ENCODE data around the gene ANKRD44.
A peak's percentile ranks its signal among the peaks of the same experiment; 100 is the strongest.
"Not testable (repeated sequence)": the region's sequence is repeated elsewhere in the genome, so short reads cannot be mapped to it uniquely, and the experiment has no call there.

Gene ANKRD44

GRCh38 chr2:197310271-197310985 lies at the start of gene ANKRD44:
ANKRD44 (minus strand) TSS chr2:197310780; CDS start chr2:197310604, 176 bp downstream.
- no peaks in the 10 kb centered on the region for H3K27me3 Mint-ChIP-seq
- peak within 1 kb of the TSS; percentile 96 for H3K4me3 Mint-ChIP-seq
- peak within 1 kb of the TSS; percentile 96 for H3K27ac Mint-ChIP-seq
- ATAC-seq (ENCODE audit: low read depth), result peak; percentile 79
- DNase-seq (ENCODE audit: low spot score in 2 of 2), result peak; percentile 84 to 86
- H3K9me3 Mint-ChIP-seq, result no peaks in the 10 kb centered on the region
- H3K4me1 Mint-ChIP-seq, result peaks cover 45% of the 10 kb centered on the region
- H3K36me3 Mint-ChIP-seq, result peaks cover 5% of the 10 kb centered on the region

GRCh38 chr2:197359859-197360258 lies 49.3 kb upstream of the ANKRD44 start:
- Mint-ChIP-seq H3K36me3 (no peaks in the 10 kb centered on the region), H3K27me3 (no peaks in the 10 kb centered on the region), H3K4me1 (peaks cover 5% of the 10 kb centered on the region), H3K4me3 (no peak overlapping the region), H3K27ac (no peak overlapping the region), H3K9me3 (no peaks in the 10 kb centered on the region)
- no peak for DNase-seq (ENCODE audit: low spot score in 2 of 2)
- peak; percentile 35 for ATAC-seq (ENCODE audit: low read depth)

- Mint-ChIP-seq H3K4me1 (peaks cover 5% of the 10 kb centered on the region), H3K36me3 (no peaks in the 10 kb centered on the region), H3K27me3 (no peaks in the 10 kb centered on the region), H3K27ac (no peak overlapping the region), H3K9me3 (no peaks in the 10 kb centered on the region), H3K4me3 (no peak overlapping the region)
- no peak for ATAC-seq (ENCODE audit: low read depth)
- no peak for DNase-seq (ENCODE audit: low spot score in 2 of 2)
These were observed 48.4 kb upstream of the ANKRD44 start for GRCh38 chr2:197358931-197359330.

DNA sequence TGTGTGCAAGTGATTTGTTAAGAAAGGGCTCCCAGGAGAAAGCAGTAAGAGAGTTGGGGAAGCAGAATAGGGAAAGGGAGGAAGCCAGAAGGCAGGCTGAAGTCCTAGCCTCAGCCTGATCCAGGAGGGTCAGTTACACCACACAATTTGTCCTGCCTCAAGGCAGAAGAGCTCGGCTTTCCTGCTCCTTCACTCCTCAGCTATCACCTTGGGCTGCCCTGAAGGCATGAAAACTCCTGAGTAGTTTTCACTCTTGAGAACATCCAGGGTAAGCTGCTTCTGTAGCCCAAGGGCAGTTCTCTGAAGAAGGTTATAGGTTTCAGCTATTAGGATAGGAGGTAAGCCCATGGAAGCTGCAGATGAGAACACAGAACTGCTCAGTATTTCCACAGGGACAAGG lies 47.4 kb upstream of the ANKRD44 start:
- Mint-ChIP-seq H3K4me1 (peaks cover 5% of the 10 kb centered on the region), H3K36me3 (no peaks in the 10 kb centered on the region), H3K27me3 (no peaks in the 10 kb centered on the region), H3K27ac (no peak overlapping the region), H3K9me3 (no peaks in the 10 kb centered on the region), H3K4me3 (no peak overlapping the region)
- DNase-seq (ENCODE audit: low spot score in 2 of 2) (no peak), ATAC-seq (ENCODE audit: low read depth) (no peak)

DNA sequence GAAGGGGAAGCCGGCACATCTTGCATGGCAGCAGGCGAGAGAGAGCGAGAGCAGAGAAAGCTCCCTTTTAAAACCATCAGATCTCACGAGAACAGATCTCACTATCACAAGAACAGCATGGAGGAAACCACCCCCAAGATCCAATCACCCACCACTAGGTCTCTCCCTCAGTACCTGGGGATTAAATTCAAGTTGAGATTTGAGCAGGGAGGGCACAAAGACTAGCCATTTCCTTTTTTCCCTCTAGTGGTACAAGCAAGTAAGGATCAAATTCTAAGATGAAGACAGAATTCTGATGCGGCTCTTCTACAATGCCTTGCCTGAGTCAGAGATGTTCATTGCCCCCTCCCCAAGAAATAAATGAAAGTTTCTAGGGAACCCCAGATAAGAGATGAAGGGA lies 45.6 kb upstream of the ANKRD44 start:
- peak; percentile 79 for ATAC-seq (ENCODE audit: low read depth)
- Mint-ChIP-seq H3K27ac (peak overlapping the region; percentile 80), H3K27me3 (no peaks in the 10 kb centered on the region)

DNA sequence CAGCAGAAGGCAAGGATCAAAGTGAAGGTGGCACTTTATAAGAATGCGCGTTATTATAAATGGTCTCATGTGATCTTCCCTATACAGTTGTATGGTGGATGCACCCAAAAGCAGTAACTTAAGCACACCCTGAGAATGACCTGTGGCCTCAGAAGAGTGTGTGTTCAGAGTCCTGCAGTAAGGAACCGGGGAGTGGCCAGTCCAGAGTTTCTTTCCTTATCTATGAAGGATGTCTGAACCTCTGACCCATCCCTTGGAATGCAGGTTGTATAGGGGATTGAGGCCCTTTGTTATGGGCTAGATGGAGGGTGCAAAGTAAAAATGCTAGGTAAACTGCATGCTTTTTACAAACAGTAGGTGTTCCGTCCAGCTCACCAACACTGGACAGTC lies 43.6 kb upstream of the ANKRD44 start:
- DNase-seq (ENCODE audit: low spot score in 2 of 2) (no peak), ATAC-seq (ENCODE audit: low read depth) (no peak)
- H3K4me3 Mint-ChIP-seq, result no peak overlapping the region
- no peaks in the 10 kb centered on the region for H3K27me3 Mint-ChIP-seq
- peaks cover 2% of the 10 kb centered on the region for H3K36me3 Mint-ChIP-seq
- H3K9me3 Mint-ChIP-seq, result no peaks in the 10 kb centered on the region
- H3K27ac Mint-ChIP-seq, result no peak overlapping the region
- peaks cover 5% of the 10 kb centered on the region for H3K4me1 Mint-ChIP-seq

More for the DNA sequence above, 45.6 kb upstream of the ANKRD44 start:
- DNase-seq (ENCODE audit: low spot score in 2 of 2), result peak in 1 of 2 donors; percentile 4
- peaks cover 5% of the 10 kb centered on the region for H3K4me1 Mint-ChIP-seq
- no peaks in the 10 kb centered on the region for H3K36me3 Mint-ChIP-seq
- H3K9me3 Mint-ChIP-seq, result no peaks in the 10 kb centered on the region
- H3K4me3 Mint-ChIP-seq, result peak overlapping the region; percentile 46

DNA sequence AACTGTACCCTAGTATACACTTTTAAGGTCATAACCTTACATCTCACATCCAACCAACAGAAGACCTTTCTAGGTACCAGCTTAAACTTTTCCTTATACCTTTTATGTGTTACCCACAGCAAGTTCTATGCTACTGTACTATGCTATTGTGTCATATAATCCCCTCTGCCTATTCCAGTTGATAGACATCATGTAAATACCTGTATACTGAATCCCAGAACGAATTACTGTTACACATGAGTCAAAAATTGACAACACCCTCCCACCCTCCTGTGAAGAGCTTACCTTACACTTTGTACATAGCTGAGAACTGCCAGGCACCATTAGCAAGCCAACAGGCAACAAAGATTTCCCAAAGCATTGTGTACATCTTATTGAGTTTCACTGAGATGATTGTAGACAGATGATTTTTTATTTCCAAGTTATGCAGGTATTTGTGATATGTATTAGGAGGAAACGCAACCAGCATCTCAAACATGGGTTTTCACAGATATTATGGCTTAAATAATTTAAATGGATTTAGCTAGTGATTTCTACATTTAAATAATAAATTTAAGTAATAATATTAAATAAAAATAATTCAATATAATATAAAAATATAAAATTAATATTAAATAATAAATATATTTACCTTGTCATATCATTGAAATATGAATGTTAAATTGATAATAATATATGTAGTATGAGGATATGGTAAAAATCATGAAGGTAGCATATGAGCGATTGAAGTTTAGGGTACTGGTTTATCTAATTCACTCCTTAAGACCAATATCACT lies 43.0 kb upstream of the ANKRD44 start:
- H3K27ac Mint-ChIP-seq, result no peak overlapping the region
- ATAC-seq (ENCODE audit: low read depth) (no peak), DNase-seq (ENCODE audit: low spot score in 2 of 2) (no peak)
- no peaks in the 10 kb centered on the region for H3K9me3 Mint-ChIP-seq
- H3K4me1 Mint-ChIP-seq, result peaks cover 10% of the 10 kb centered on the region
- no peak overlapping the region for H3K4me3 Mint-ChIP-seq
- no peaks in the 10 kb centered on the region for H3K27me3 Mint-ChIP-seq
- H3K36me3 Mint-ChIP-seq, result peaks cover 2% of the 10 kb centered on the region

DNA sequence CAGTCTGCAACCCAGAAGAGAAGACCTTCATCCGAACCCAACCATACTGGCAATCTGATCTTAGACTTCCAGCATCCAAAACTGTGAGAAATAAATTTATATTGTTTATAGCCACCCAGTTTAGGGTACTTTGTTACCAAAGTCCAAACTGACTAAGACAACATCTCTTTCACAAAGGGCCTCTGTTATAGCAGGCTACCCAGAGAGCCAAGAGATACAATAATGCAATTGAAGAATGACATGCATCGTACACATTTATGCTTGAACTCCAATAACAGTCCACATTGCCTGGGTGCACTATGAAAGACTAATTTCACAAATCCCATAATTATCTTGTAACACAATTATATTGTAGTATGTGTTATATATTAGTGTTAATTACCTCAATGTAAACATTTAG lies 39.1 kb upstream of the ANKRD44 start:
- peaks cover 2% of the 10 kb centered on the region for H3K36me3 Mint-ChIP-seq
- H3K27me3 Mint-ChIP-seq, result no peaks in the 10 kb centered on the region

DNA sequence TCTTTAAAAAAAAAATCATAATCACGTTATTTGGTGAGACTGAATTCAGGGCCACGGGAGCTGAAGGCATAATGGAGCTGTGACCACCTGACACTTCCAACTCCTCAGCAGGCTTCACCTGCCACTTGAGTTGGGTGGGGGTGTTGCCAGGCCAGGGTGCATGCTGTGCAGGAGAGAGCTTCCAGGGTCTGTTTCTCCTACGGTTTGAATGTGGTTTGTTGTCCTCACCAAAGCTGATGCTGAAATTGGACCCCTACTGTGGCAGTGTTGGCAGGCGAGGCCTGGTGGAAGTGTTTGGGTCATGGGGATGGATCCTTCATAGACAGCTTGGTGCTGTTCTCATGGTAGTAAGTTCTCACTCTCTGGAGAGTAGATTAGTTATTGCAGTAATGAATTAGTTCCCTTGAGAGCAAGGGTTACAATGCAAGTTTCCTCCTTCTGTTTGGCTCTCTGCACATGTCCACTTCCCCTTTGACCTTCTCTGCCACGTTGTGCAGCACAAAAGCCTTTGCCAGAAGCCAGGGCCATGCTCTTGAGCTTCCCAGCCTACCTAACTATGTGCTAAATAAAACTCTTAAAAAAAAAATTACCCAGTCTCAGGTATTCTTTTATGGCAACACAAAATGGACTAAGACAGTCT lies 38.3 kb upstream of the ANKRD44 start:
- DNase-seq (ENCODE audit: low spot score in 2 of 2) (no peak), ATAC-seq (ENCODE audit: low read depth) (no peak)
- peaks cover 5% of the 10 kb centered on the region for H3K4me1 Mint-ChIP-seq
- no peaks in the 10 kb centered on the region for H3K9me3 Mint-ChIP-seq
- H3K36me3 Mint-ChIP-seq, result peaks cover 2% of the 10 kb centered on the region
- H3K27me3 Mint-ChIP-seq, result no peaks in the 10 kb centered on the region
- no peak overlapping the region for H3K27ac Mint-ChIP-seq
- H3K4me3 Mint-ChIP-seq, result no peak overlapping the region

More for the DNA sequence above, 39.1 kb upstream of the ANKRD44 start:
- ATAC-seq (ENCODE audit: low read depth), result no peak
- Mint-ChIP-seq H3K9me3 (no peaks in the 10 kb centered on the region), H3K27ac (no peak overlapping the region), H3K4me3 (no peak overlapping the region), H3K4me1 (peaks cover 5% of the 10 kb centered on the region)
- DNase-seq (ENCODE audit: low spot score in 2 of 2), result no peak

DNA sequence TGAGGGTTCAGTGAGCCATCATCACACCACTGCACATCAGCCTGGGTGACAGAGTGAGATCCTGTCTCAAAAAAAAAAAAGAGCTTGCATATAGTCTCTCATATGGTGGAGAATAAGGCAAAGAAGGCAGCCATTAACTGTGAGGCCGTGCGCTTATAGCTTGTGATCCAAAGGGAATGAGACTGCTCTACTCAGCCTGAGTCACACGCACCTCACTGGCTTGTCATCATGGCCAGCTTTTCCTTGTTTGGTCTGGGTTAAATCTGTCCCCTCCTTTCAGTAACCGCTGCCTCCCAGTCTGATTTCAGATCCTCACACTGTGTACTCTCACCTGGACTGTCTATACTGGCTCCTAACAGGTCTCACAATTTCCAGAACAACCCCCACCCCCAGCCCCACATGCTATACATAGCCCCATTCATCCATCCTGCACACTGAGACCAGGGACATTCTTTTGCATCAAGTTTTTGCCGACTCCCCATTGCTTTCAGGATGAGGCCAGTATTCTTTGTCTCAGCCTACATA lies 35.3 kb upstream of the ANKRD44 start:
- peaks cover 5% of the 10 kb centered on the region for H3K4me1 Mint-ChIP-seq

GRCh38 chr2:197343968-197344367 lies 33.4 kb upstream of the ANKRD44 start:
- H3K27me3 Mint-ChIP-seq; ATAC-seq (ENCODE audit: low read depth); H3K27ac Mint-ChIP-seq; H3K9me3 Mint-ChIP-seq; DNase-seq (ENCODE audit: low spot score in 2 of 2); H3K4me1 Mint-ChIP-seq; H3K4me3 Mint-ChIP-seq; H3K36me3 Mint-ChIP-seq: not testable (repeated sequence)

More for the DNA sequence above, 35.3 kb upstream of the ANKRD44 start:
- no peak for ATAC-seq (ENCODE audit: low read depth)
- Mint-ChIP-seq H3K27me3 (no peaks in the 10 kb centered on the region), H3K9me3 (no peaks in the 10 kb centered on the region), H3K27ac (no peak overlapping the region), H3K36me3 (peaks cover 2% of the 10 kb centered on the region), H3K4me3 (no peak overlapping the region)
- DNase-seq (ENCODE audit: low spot score in 2 of 2), result no peak

DNA sequence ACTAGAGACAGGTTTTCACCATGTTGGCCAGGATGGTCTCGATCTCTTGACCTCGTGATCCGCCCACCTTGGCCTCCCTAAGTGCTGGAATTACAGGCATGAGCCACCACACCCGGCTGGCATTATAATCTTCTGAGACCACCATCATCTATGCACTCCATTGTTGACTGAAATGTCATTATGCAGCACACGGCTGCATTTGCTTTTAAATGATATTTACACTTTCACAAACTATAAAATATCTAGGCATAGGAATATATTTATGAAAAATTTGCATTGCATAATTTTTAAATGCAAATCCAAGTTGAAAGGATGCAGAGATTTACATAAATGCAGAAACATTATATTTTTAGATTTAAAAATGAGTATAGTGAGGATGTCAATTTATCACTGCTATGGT lies 30.0 kb upstream of the ANKRD44 start:
- H3K27ac Mint-ChIP-seq, result no peak overlapping the region
- no peaks in the 10 kb centered on the region for H3K36me3 Mint-ChIP-seq
- H3K9me3 Mint-ChIP-seq, result no peaks in the 10 kb centered on the region
- DNase-seq (ENCODE audit: low spot score in 2 of 2) (no peak), ATAC-seq (ENCODE audit: low read depth) (no peak)
- peaks cover 3% of the 10 kb centered on the region for H3K27me3 Mint-ChIP-seq
- H3K4me3 Mint-ChIP-seq, result no peak overlapping the region
- H3K4me1 Mint-ChIP-seq, result peaks cover 3% of the 10 kb centered on the region

- DNase-seq (ENCODE audit: low spot score in 2 of 2), result no peak
- H3K27ac Mint-ChIP-seq, result no peak overlapping the region
- peaks cover 3% of the 10 kb centered on the region for H3K27me3 Mint-ChIP-seq
- no peak for ATAC-seq (ENCODE audit: low read depth)
- H3K9me3 Mint-ChIP-seq, result no peaks in the 10 kb centered on the region
- no peak overlapping the region for H3K4me3 Mint-ChIP-seq
- H3K4me1 Mint-ChIP-seq, result peaks cover 3% of the 10 kb centered on the region
- H3K36me3 Mint-ChIP-seq, result no peaks in the 10 kb centered on the region
These were observed 29.1 kb upstream of the ANKRD44 start for GRCh38 chr2:197339496-197340220.

Data from memory B cell (primary cell).